Brain microvascular endothelial cell (primary cell): ENCODE measurements around the gene GCSAM.
"Not testable (repeated sequence)": the region's sequence is repeated elsewhere in the genome, so short reads cannot be mapped to it uniquely, and the experiment has no call there.

Source experiments
- DNase-seq: peaks from one replicate; pipeline ENCODE4 v3.0.0-alpha.2; 2020
- H3K27ac ChIP-seq: fragments of 250-450 bp; sonication (Bioruptor Pico); 2 replicates; pipeline ENCODE4 v1.5.1; 2020; ENCODE audit warnings: mild to moderate bottlenecking, moderate library complexity
- H3K27me3 ChIP-seq: fragments of 250-450 bp; sonication (Bioruptor Pico); replicated peaks from 2 replicates; pipeline ENCODE4 v1.5.1; 2020; ENCODE audit warnings: mild to moderate bottlenecking
- H3K36me3 ChIP-seq: fragments of 250-450 bp; sonication (Bioruptor Pico); replicated peaks from 2 replicates; pipeline ENCODE4 v1.5.1; 2020; ENCODE audit warnings: mild to moderate bottlenecking
- H3K4me3 ChIP-seq: 2 replicates; pipeline ENCODE4 v1.5.1; 2011; ENCODE audit warnings: low read depth, mild to moderate bottlenecking, control low read depth, low read length, moderate library complexity
- in situ Hi-C: cut with HindIII; loops from 2 replicates; pipeline ENCODE4 v1.10.0; 2017; ENCODE audit warnings: low sequenced_read_pairs, low pct_ligation_motif_present
- TF ChIP-seq, protein P1 (sequence below): IDR thresholded peaks from 2 replicates; pipeline ENCODE4 v1.5.1; 2011; ENCODE audit warnings: low read depth, mild to moderate bottlenecking, moderate library complexity, low read length, control low read depth, inconsistent platforms; ENCODE audit errors: missing control alignments

Gene GCSAM

GRCh38 chr3:112084980-112085705 lies 47.9 kb downstream of the GCSAM start:
- Histone ChIP-seq H3K27ac (no peak overlapping the region), H3K36me3 (no peaks in the 10 kb centered on the region), H3K27me3 (no peaks in the 10 kb centered on the region), H3K4me3 (no peak overlapping the region)
- in situ Hi-C loops: no loop called here
- no peak for DNase-seq
- TF ChIP-seq, protein P1, sequence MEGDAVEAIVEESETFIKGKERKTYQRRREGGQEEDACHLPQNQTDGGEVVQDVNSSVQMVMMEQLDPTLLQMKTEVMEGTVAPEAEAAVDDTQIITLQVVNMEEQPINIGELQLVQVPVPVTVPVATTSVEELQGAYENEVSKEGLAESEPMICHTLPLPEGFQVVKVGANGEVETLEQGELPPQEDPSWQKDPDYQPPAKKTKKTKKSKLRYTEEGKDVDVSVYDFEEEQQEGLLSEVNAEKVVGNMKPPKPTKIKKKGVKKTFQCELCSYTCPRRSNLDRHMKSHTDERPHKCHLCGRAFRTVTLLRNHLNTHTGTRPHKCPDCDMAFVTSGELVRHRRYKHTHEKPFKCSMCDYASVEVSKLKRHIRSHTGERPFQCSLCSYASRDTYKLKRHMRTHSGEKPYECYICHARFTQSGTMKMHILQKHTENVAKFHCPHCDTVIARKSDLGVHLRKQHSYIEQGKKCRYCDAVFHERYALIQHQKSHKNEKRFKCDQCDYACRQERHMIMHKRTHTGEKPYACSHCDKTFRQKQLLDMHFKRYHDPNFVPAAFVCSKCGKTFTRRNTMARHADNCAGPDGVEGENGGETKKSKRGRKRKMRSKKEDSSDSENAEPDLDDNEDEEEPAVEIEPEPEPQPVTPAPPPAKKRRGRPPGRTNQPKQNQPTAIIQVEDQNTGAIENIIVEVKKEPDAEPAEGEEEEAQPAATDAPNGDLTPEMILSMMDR: no peak

- Histone ChIP-seq H3K4me3 (no peak overlapping the region), H3K27ac (no peak overlapping the region), H3K27me3 (no peaks in the 10 kb centered on the region), H3K36me3 (no peaks in the 10 kb centered on the region)
- in situ Hi-C loops: no loop called here
- DNase-seq: no peak
- TF ChIP-seq, protein P1: no peak
Measured at GRCh38 chr3:112083239-112083638, 49.8 kb downstream of the GCSAM start.

GRCh38 chr3:112078125-112079083 lies 54.6 kb downstream of the GCSAM start:
- TF ChIP-seq, protein P1: no peak
- Histone ChIP-seq H3K27me3 (no peaks in the 10 kb centered on the region), H3K27ac (no peak overlapping the region), H3K36me3 (no peaks in the 10 kb centered on the region), H3K4me3 (no peak overlapping the region)
- DNase-seq: no peak
- in situ Hi-C loops: no loop called here

DNA sequence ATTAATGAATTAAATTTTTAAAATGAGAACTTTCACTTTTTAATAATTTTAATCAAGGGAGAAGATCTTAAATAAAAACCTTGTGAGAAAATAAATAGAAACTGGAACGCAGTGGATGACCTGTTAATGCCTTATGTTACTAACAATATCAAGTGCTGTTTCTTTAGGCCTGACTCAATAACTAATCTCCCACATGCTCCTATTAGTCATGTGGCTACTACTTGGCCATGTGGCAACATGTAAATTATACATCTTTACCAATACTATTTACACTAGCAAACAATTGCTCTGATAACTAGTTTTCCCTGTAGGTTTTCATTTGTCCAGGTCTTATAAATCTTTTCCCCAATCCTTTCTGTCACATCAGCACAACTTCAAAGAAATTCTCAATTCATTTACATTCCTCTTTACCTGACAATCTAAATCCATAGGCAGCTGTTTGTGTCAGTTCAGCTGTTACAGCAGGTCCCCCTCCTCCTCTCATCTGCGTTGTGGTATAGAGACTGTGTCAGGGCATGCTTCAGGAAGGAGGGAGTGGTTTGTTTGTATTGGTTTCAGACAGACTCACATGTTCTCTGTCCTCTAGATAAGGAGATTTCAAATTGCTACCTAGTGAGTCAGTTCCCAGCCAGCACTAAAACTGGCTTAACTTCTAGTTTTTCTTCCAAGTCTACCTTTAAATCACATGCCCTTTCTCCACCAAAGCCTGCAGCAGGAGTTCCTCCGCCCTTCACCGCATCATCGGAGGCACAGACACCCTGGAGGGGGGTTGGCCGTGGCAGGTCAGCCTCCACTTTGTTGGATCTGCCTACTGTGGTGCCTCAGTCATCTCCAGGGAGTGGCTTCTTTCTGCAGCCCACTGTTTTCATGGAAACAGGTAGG lies 58.2 kb downstream of the GCSAM start:
- peak overlapping the region; percentile 94 for H3K27ac ChIP-seq
- TF ChIP-seq, protein P1: no peak
- H3K4me3 ChIP-seq: peak overlapping the region; percentile 6
- H3K36me3 ChIP-seq: no peaks in the 10 kb centered on the region
- peak; percentile 96 for DNase-seq
- H3K27me3 ChIP-seq: no peaks in the 10 kb centered on the region
- in situ Hi-C loops: no loop called here

- no peaks in the 10 kb centered on the region for H3K36me3 ChIP-seq
- peak; percentile 2 for DNase-seq
- no peak overlapping the region for H3K4me3 ChIP-seq
- H3K27me3 ChIP-seq: no peaks in the 10 kb centered on the region
- H3K27ac ChIP-seq: peak overlapping the region; percentile 94
- in situ Hi-C loops: no loop called here
- TF ChIP-seq, protein P1: no peak
Measured at GRCh38 chr3:112074006-112074405, 59.0 kb downstream of the GCSAM start.

- DNase-seq, H3K27ac ChIP-seq, H3K36me3 ChIP-seq, in situ Hi-C loops, H3K4me3 ChIP-seq, H3K27me3 ChIP-seq: not testable (repeated sequence)
Measured at GRCh38 chr3:112072387-112073060, 60.5 kb downstream of the GCSAM start.
